ENCODE results near the gene TPSG1.

GRCh38 chr16:1263591-1264344 lies 38.7 kb upstream of the TPSG1 start:
- no peak for TF ChIP-seq CTCF (IDR thresholded peaks at IDR 0.05; ENCODE audit: low read length)
- TF ChIP-seq EZH2phosphoT487 (IDR thresholded peaks at IDR 0.05; ENCODE audit: low read length) = no peak
- no peak for TF ChIP-seq EZH2 (optimal IDR thresholded peaks at IDR 0.05; ENCODE audit: low read depth, low read length)
